Parathyroid adenoma (tissue), 2 donors: ENCODE results near the gene DSG4.

Experiments
- H2AFZ ChIP-seq: fragments of 300-600 bp; sonication (generic); one replicate; pipeline ENCODE4 v1.7.0; 2017; ENCODE audit warnings: antibody characterized with exemption, mild to moderate bottlenecking
- H3K27ac ChIP-seq: fragments of 300-600 bp; sonication (generic); one replicate; pipeline ENCODE4 v1.7.0; 2017
- H3K27me3 ChIP-seq: fragments of 300-600 bp; sonication (generic); one replicate; pipeline ENCODE4 v1.7.0; 2017; ENCODE audit warnings: low read length; ENCODE audit not compliant: control insufficient read depth, insufficient read depth
- H3K36me3 ChIP-seq: fragments of 300-600 bp; sonication (generic); one replicate; pipeline ENCODE4 v1.7.0; 2017; ENCODE audit warnings: low read length; ENCODE audit not compliant: control insufficient read depth, insufficient read depth
- H3K4me1 ChIP-seq: fragments of 300-600 bp; sonication (generic); one replicate; pipeline ENCODE4 v1.7.0; 2017; ENCODE audit warnings: control low read depth
- H3K4me2 ChIP-seq: fragments of 300-600 bp; sonication (generic); one replicate; pipeline ENCODE4 v1.7.0; 2017; ENCODE audit warnings: low read length
- H3K4me3 ChIP-seq: fragments of 300-600 bp; sonication (generic); one replicate; pipeline ENCODE4 v1.7.0; 2017; ENCODE audit warnings: low read depth, low read length
- H3K79me2 ChIP-seq: fragments of 300-600 bp; sonication (generic); one replicate; pipeline ENCODE4 v1.7.0; 2017; ENCODE audit warnings: control low read depth
- H3K9ac ChIP-seq: fragments of 300-600 bp; sonication (generic); one replicate; pipeline ENCODE4 v1.7.0; 2017; ENCODE audit warnings: mild to moderate bottlenecking
- H3K9me3 ChIP-seq: fragments of 300-600 bp; sonication (generic); one replicate; pipeline ENCODE4 v1.7.0; 2017; ENCODE audit warnings: low read length; ENCODE audit not compliant: control insufficient read depth
- TF ChIP-seq, protein P1 (sequence below): fragments of 300-600 bp; sonication (generic); IDR thresholded peaks from one replicate; pipeline ENCODE4 v1.7.0; 2017; ENCODE audit warnings: antibody characterized with exemption, mild to moderate bottlenecking
- donor health status: primary hyperparathyroidism.

DSG4 gene

DNA sequence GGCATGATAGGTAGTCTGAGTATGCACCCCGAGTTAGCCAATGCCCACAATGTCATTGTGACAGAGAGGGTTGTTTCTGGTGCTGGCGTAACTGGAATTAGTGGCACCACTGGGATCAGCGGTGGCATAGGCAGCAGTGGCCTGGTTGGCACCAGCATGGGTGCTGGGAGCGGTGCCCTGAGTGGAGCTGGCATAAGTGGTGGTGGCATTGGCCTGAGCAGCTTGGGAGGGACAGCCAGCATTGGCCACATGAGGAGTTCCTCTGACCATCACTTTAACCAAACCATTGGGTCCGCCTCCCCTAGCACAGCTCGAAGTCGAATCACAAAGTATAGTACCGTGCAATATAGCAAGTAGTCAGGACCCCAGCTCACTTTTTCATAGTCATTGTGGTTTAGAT lies 21.6 kb upstream of the DSG4 start:
- Histone ChIP-seq H3K4me1 (no peaks in the 10 kb centered on the region), H2AFZ (no peak overlapping the region), H3K9me3 (no peaks in the 10 kb centered on the region), H3K4me3 (no peak overlapping the region), H3K79me2 (no peaks in the 10 kb centered on the region), H3K27me3 (no peaks in the 10 kb centered on the region), H3K27ac (no peak overlapping the region), H3K9ac (no peak overlapping the region), H3K36me3 (no peaks in the 10 kb centered on the region), H3K4me2 (no peak overlapping the region)
- TF ChIP-seq, protein P1, sequence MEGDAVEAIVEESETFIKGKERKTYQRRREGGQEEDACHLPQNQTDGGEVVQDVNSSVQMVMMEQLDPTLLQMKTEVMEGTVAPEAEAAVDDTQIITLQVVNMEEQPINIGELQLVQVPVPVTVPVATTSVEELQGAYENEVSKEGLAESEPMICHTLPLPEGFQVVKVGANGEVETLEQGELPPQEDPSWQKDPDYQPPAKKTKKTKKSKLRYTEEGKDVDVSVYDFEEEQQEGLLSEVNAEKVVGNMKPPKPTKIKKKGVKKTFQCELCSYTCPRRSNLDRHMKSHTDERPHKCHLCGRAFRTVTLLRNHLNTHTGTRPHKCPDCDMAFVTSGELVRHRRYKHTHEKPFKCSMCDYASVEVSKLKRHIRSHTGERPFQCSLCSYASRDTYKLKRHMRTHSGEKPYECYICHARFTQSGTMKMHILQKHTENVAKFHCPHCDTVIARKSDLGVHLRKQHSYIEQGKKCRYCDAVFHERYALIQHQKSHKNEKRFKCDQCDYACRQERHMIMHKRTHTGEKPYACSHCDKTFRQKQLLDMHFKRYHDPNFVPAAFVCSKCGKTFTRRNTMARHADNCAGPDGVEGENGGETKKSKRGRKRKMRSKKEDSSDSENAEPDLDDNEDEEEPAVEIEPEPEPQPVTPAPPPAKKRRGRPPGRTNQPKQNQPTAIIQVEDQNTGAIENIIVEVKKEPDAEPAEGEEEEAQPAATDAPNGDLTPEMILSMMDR, result no peak

DNA sequence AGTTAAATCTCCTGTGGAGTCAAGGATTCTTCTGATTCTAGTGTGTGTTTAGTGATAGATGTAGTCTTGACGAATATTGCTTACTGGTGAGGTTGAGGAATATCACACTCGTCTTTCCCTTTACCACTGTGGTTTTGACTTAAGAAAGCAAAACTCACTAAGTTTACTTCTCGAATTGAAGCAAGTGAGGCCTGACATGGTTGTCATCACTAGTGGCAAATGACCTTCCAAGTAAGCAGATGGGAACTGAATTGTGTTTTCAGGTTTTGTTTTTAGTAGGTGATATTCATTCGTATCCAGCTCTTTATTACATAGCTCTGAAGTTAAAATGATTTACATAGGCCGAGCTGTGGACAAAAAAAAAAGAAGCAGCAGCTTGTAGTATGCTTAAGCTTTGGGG lies 20.6 kb upstream of the DSG4 start:
- TF ChIP-seq, protein P1, result no peak
- H3K27me3 ChIP-seq, result no peaks in the 10 kb centered on the region
- no peak overlapping the region for H3K9ac ChIP-seq
- no peaks in the 10 kb centered on the region for H3K4me1 ChIP-seq
- no peak overlapping the region for H3K4me3 ChIP-seq
- no peak overlapping the region for H2AFZ ChIP-seq
- no peaks in the 10 kb centered on the region for H3K36me3 ChIP-seq
- H3K79me2 ChIP-seq, result no peaks in the 10 kb centered on the region
- no peak overlapping the region for H3K4me2 ChIP-seq
- H3K27ac ChIP-seq, result no peak overlapping the region
- no peaks in the 10 kb centered on the region for H3K9me3 ChIP-seq

DNA sequence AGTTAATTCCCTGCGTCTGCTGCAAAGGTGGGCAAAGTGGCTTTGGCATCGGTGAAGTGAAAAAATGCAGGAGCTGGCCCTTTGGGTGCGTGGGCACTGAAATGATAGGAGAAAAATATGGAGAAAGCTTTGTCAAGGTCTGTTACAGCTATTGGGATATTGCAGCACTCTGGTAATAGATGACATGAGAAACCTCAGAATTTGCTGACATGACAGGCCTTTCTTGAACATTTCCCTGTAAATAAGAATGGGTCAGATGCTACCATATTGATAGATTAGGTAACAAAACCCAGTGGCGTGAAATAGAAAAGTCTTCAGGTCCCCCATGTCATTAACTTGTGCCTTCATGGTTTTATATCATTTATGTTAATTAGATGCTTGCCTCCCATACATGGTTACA lies 12.4 kb upstream of the DSG4 start:
- no peak overlapping the region for H3K4me3 ChIP-seq
- no peak overlapping the region for H3K9ac ChIP-seq
- no peak overlapping the region for H2AFZ ChIP-seq
- H3K36me3 ChIP-seq, result no peaks in the 10 kb centered on the region
- H3K27ac ChIP-seq, result no peak overlapping the region
- H3K9me3 ChIP-seq, result no peaks in the 10 kb centered on the region
- H3K79me2 ChIP-seq, result no peaks in the 10 kb centered on the region
- TF ChIP-seq, protein P1, result no peak
- H3K4me1 ChIP-seq, result no peaks in the 10 kb centered on the region
- no peaks in the 10 kb centered on the region for H3K27me3 ChIP-seq
- H3K4me2 ChIP-seq, result no peak overlapping the region

DNA sequence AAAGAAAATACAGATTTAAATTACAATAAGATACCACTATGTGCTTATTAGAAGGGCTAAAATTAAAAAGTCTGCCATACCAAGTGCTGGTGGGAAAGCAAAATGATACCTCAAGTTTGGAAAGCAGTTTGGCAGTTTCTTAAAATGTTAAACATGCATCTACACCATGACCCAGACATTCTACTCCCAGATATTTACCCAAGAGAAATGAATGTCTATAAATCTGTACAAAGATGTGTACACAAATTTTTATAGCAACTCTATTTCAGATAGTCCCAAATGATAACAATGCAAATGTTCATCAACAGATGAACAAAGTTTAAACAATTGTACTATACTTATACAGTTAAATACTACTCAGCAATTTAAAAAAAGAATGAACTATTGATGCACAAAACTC lies 7.1 kb upstream of the DSG4 start:
- Histone ChIP-seq H3K4me2 (no peak overlapping the region), H3K4me3 (no peak overlapping the region), H2AFZ (no peak overlapping the region), H3K4me1 (no peaks in the 10 kb centered on the region), H3K9me3 (no peaks in the 10 kb centered on the region), H3K79me2 (no peaks in the 10 kb centered on the region), H3K27ac (no peak overlapping the region), H3K27me3 (no peaks in the 10 kb centered on the region), H3K9ac (no peak overlapping the region), H3K36me3 (no peaks in the 10 kb centered on the region)
- TF ChIP-seq, protein P1, result no peak

DNA sequence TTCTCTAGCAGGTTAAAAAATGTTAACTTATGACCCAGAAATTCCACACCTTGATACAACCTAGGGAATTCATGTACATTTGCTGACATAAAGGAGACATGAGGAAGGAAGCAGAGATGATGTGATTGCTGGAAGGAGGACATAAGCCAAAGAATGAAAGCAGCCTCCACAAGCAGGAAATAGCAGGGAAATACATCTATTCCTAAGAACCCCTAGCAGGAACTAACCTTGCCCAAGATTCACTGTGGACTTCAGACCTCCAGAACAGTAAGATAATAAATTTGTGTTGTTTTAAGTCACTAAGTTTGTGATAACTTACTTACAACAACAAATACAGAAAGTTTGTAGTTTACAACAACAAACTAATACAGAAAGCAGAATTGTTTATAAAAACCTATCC lies 4.6 kb upstream of the DSG4 start:
- H3K4me1 ChIP-seq, result no peaks in the 10 kb centered on the region
- H3K4me2 ChIP-seq, result no peak overlapping the region
- no peak overlapping the region for H2AFZ ChIP-seq
- H3K27ac ChIP-seq, result no peak overlapping the region
- no peak overlapping the region for H3K4me3 ChIP-seq
- TF ChIP-seq, protein P1, result no peak
- H3K9ac ChIP-seq, result no peak overlapping the region
- no peaks in the 10 kb centered on the region for H3K79me2 ChIP-seq
- H3K9me3 ChIP-seq, result no peaks in the 10 kb centered on the region
- H3K36me3 ChIP-seq, result no peaks in the 10 kb centered on the region
- H3K27me3 ChIP-seq, result no peaks in the 10 kb centered on the region
